Measurements from ENCODE around the gene HRAS. TPM values are rescaled to one million over a fixed set of nuclear protein-coding genes. Genes with fewer than 3 reads are reported as not detected.

Gene HRAS
- total RNA-seq, 2 donors from 2014 or later = 31.7 to 48.1 TPM

DNA sequence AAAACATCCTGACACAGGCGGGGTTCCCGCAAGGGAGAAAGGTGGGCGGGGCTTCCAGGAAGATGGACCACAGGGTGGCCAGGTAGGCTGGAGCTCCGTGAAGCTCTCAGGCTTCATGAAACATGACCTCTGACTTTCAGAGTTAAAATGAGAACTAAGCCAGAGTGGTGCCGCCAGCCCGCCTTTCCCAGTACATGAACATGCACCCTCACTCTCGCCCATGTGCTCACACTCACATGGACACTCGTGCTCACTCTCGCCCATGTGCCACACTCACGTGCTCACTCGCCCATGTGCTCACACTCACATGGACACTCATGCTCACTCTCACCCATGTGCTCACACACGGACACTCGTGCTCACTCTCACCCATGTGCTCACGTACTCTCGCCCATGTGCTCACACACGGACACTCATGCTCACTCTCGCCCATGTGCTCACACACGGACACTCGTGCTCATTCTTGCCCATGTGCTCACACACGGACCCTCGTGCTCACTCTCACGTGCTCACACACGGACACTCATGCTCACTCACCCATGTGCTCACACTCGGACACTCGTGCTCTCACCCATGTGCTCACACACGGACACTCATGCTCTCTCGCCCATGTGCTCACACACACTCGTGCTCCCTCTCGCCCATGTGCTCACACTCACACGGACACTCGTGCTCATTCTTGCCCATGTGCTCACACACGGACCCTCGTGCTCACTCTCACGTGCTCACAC, 38.4 kb downstream of the HRAS start:
- DNase-seq (ENCODE audit: low spot score) = no peak
- no peaks in the 10 kb centered on the region for H3K9me3 ChIP-seq
- H3K4me1 ChIP-seq = peaks cover 0 to 24% of the 10 kb centered on the region in 2 donors
- no peak overlapping the region for H3K4me3 ChIP-seq
- H3K36me3 ChIP-seq = peaks cover 85% of the 10 kb centered on the region
- H3K27me3 ChIP-seq = no peaks in the 10 kb centered on the region
- TF ChIP-seq, protein P1, sequence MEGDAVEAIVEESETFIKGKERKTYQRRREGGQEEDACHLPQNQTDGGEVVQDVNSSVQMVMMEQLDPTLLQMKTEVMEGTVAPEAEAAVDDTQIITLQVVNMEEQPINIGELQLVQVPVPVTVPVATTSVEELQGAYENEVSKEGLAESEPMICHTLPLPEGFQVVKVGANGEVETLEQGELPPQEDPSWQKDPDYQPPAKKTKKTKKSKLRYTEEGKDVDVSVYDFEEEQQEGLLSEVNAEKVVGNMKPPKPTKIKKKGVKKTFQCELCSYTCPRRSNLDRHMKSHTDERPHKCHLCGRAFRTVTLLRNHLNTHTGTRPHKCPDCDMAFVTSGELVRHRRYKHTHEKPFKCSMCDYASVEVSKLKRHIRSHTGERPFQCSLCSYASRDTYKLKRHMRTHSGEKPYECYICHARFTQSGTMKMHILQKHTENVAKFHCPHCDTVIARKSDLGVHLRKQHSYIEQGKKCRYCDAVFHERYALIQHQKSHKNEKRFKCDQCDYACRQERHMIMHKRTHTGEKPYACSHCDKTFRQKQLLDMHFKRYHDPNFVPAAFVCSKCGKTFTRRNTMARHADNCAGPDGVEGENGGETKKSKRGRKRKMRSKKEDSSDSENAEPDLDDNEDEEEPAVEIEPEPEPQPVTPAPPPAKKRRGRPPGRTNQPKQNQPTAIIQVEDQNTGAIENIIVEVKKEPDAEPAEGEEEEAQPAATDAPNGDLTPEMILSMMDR (IDR thresholded peaks at IDR 0.05) = no peak
- no peak overlapping the region for H3K27ac ChIP-seq

DNA sequence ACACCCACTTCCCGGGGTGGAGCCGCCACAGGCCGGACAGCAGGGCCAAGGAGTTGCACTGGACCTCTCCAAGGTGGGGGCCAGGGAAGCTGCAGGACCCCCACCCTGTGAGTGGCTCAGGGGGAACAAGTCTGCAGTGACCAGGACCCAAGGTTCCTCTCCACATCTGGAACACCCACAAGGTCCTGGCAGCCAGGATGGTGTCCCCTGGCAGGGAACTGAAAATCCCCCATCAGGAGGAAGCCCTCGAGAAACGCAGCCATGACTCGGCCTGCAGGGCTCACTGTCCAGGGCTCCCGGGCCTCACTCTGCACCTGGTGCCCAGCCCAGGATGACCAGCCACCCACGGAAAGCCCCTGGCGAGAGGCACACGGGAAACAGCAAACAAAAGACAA, 39.8 kb downstream of the HRAS start:
- Histone ChIP-seq H3K27me3 (no peaks in the 10 kb centered on the region), H3K27ac (no peak overlapping the region), H3K4me3 (no peak overlapping the region), H3K9me3 (no peaks in the 10 kb centered on the region), H3K36me3 (peaks cover 79% of the 10 kb centered on the region), H3K4me1 (peaks cover 0 to 14% of the 10 kb centered on the region in 2 donors)
- DNase-seq (ENCODE audit: low spot score) = no peak
- TF ChIP-seq, protein P1 (IDR thresholded peaks at IDR 0.05) = no peak

DNA sequence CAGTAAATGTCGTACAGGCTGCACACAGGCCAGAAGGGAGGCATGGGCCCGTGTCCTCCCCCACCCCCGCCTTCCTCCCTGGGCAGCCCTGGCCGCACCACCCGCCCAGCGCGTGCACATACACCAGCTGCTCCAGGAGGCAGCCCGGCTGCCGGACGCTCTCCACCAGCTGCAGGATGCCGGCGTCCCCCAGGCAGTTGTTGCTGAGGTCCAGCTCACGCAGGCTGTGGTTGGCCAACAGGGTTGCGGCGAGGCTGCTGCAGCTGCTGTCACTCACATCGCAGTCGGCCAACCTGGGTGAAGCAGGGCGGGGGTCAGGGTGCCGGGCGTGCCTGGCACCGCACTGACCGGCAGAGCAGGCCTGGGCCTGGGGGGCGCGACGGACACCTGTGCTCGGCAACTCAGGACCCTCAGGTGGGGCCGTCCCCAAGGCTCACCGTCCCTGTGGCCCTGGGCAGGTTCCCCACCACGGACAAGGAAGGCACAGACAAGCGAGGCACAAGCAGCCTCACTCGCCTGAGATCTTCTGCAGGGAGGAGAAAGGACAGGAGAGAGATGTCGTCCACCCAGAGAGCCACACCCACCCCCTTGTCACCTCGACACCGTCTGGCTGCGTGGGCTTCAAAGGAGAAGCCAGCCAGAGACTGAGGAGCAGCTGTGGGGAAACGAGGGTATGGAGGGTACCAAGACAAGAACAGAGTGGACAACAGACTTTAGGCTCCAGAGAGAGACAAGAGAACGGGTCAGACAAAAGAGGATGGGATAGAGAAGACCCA, 40.4 kb downstream of the HRAS start:
- DNase-seq (ENCODE audit: low spot score) = no peak
- Histone ChIP-seq H3K36me3 (peaks cover 79% of the 10 kb centered on the region), H3K4me3 (no peak overlapping the region), H3K4me1 (peaks cover 0 to 9% of the 10 kb centered on the region in 2 donors), H3K27me3 (no peaks in the 10 kb centered on the region), H3K27ac (no peak overlapping the region), H3K9me3 (no peaks in the 10 kb centered on the region)
- TF ChIP-seq, protein P1 (IDR thresholded peaks at IDR 0.05) = no peak

DNA sequence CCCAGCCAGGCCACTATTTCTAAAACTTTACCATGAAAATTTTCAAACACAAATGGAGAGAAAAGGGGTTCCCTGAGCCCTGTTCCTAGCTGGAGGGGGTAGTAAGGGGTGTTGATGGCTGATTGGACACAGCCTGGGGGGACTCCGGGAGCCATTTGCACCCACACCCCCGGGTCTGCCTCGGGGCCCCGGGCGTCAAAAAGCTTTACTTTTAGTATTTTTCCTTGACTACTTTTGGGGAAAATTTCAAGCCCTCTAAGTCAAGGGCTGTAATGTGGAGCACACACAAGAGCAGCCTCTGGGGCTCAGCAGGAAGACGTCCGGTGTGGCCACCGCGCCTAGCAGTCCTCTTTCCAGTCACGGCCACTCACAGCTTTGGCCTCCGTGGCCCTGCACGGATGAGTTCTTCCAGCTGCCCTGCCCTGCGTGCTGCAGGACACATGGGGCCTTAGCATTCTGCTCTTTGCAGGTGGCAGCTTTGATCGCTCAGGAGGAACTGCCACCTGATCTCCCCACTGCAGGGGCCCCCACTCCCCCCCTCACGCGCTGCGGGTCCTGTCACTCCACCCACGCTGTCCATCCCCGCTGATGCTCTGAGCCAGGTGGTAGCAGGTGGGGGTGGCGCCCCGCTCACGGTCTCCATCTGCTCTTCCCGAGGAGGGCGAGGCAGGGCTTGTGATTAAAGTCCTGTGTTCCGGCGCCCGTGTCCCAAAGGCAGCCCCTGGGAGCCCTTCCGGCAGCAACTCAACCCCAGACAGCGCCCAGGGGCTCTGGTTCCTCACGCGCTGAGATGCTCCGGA, 42.7 kb downstream of the HRAS start:
- Histone ChIP-seq H3K4me3 (no peak overlapping the region), H3K27ac (no peak overlapping the region), H3K27me3 (no peaks in the 10 kb centered on the region), H3K9me3 (no peaks in the 10 kb centered on the region), H3K36me3 (peaks cover 63% of the 10 kb centered on the region), H3K4me1 (no peaks in the 10 kb centered on the region)
- TF ChIP-seq, protein P1 (IDR thresholded peaks at IDR 0.05) = no peak
- DNase-seq (ENCODE audit: low spot score) = no peak

DNA sequence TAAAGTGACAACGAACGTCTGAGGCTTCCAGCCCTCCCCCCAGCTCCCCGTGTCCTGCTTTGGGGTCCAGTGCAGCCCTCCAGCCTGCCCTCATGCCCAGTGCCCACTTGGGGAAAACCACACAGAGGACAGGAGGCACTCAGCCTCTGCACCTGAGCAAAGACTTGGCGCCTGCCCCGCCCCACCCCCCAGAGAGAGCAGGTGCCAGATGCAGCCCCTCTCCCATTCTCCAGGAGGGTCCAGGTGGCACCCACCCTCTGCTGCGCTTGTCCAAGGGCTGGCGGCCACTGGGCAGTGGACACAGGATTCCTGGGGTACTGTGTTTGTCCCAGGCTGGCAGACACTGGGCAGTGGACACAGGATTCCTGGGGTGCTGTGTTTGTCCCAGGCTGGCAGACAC, 44.0 kb downstream of the HRAS start:
- Histone ChIP-seq H3K36me3 (peaks cover 50% of the 10 kb centered on the region), H3K27me3 (no peaks in the 10 kb centered on the region), H3K9me3 (no peaks in the 10 kb centered on the region), H3K27ac (no peak overlapping the region), H3K4me1 (no peaks in the 10 kb centered on the region), H3K4me3 (no peak overlapping the region)
- no peak for DNase-seq (ENCODE audit: low spot score)
- TF ChIP-seq, protein P1 (IDR thresholded peaks at IDR 0.05) = no peak

Measured in right atrium auricular region (tissue), 2 donors.